HepG2 (cell line): ENCODE measurements around the gene KDM7A. TPM values are rescaled to one million over a fixed set of nuclear protein-coding genes. Genes with fewer than 3 reads are reported as not detected.

Source experiments
- CBX1 ChIP-seq: IDR thresholded peaks from one replicate; pipeline ENCODE4 v1.6.1; 2016; ENCODE audit warnings: antibody characterized with exemption, low read depth
- CEBPG ChIP-seq: IDR thresholded peaks from 2 replicates; pipeline ENCODE4 v1.6.1; 2016
- CENPX ChIP-seq: sonication (generic); formaldehyde crosslinking; IDR thresholded peaks from 2 replicates; pipeline ENCODE4 v1.9.0; 2021; ENCODE audit warnings: mild to moderate bottlenecking, missing genetic modification reagents, moderate library complexity
- HNRNPH1 ChIP-seq: fragments of 200-400 bp; formaldehyde crosslinking; optimal IDR thresholded peaks from 2 replicates; pipeline ENCODE3; 2017; ENCODE audit warnings: mild to moderate bottlenecking, low read depth, low read length
- HOXA9 ChIP-seq: sonication (generic); formaldehyde crosslinking; IDR thresholded peaks from 2 replicates; pipeline ENCODE4 v1.8.1; 2022; ENCODE audit warnings: missing genetic modification reagents, mild to moderate bottlenecking, moderate library complexity, borderline replicate concordance
- SMARCE1 ChIP-seq: fragments of 450-650 bp; IDR thresholded peaks from 2 replicates; pipeline ENCODE4 v1.6.1; 2017; ENCODE audit warnings: borderline replicate concordance
- SNRNP70 ChIP-seq: fragments of 200-400 bp; formaldehyde crosslinking; IDR thresholded peaks from 2 replicates; pipeline ENCODE4 v1.6.1; 2017; ENCODE audit warnings: mild to moderate bottlenecking, low read depth, low read length, moderate library complexity
- ZEB1 ChIP-seq: IDR thresholded peaks from 2 replicates; pipeline ENCODE4 v1.6.1; 2012; ENCODE audit warnings: mild to moderate bottlenecking, low read depth, inconsistent platforms; ENCODE audit not compliant: insufficient replicate concordance
- ZNF30 ChIP-seq: sonication (generic); formaldehyde crosslinking; IDR thresholded peaks from 2 replicates; pipeline ENCODE4 v1.5.0; 2020; ENCODE audit warnings: mild to moderate bottlenecking, missing genetic modification reagents
- ZNF354B ChIP-seq: sonication (generic); formaldehyde crosslinking; IDR thresholded peaks from 2 replicates; pipeline ENCODE4 v1.8.0; 2022; ENCODE audit warnings: mild to moderate bottlenecking, missing genetic modification reagents
- ZNF430 ChIP-seq: sonication (generic); formaldehyde crosslinking; IDR thresholded peaks from 2 replicates; pipeline ENCODE4 v1.9.0; 2021; ENCODE audit warnings: mild to moderate bottlenecking, missing genetic modification reagents
- ZNF761 ChIP-seq: sonication (generic); formaldehyde crosslinking; conservative IDR thresholded peaks from 2 replicates; pipeline ENCODE4 v1.4.0; 2020; ENCODE audit warnings: mild to moderate bottlenecking, missing genetic modification reagents
- ZNF788 ChIP-seq: sonication (generic); formaldehyde crosslinking; IDR thresholded peaks from 2 replicates; pipeline ENCODE4 v1.5.0; 2020; ENCODE audit warnings: mild to moderate bottlenecking, missing genetic modification reagents, borderline replicate concordance
- polyA plus RNA-seq, 8 experiments: library from polyadenylated mRNA; depleted of rRNA in 3 of 8; stranded (reverse) in 7 of 8; unstranded in 1 of 8; fragments of >200 nt; fragmentation: Illumina TruSeq in 4 of 8; extraction: Trizol in 4 of 8; gene quantifications; 2 replicates each; pipeline versions ENCODE4 v1.2.1 to v1.2.3, GENCODE V29; 2011 to 2016; ENCODE audit warnings: low read depth in 4 of 8, missing spikeins in 1 of 8, mixed read lengths in 1 of 8; ENCODE audit not compliant: insufficient read depth in 1 of 8
- total RNA-seq, 5 experiments: library from RNA; depleted of rRNA; stranded (reverse); fragments of >200 nt; fragmentation: Illumina TruSeq; extraction: Trizol; gene quantifications; 2 replicates each; pipeline ENCODE4 v1.2.3, GENCODE V29; 2016; ENCODE audit warnings: low read depth in 1 of 5
- TF ChIP-seq, protein P1 (sequence below): sonication (generic); formaldehyde crosslinking; IDR thresholded peaks from 2 replicates; pipeline ENCODE4 v1.4.0; 2020; ENCODE audit warnings: mild to moderate bottlenecking, missing genetic modification reagents
- TF ChIP-seq, protein P2 (sequence below): sonication (generic); formaldehyde crosslinking; IDR thresholded peaks from 2 replicates; pipeline ENCODE4 v1.5.0; 2020; ENCODE audit warnings: mild to moderate bottlenecking, missing genetic modification reagents
- TF ChIP-seq, protein P3 (sequence below): sonication (generic); formaldehyde crosslinking; IDR thresholded peaks from 2 replicates; pipeline ENCODE4 v1.4.0; 2020; ENCODE audit warnings: mild to moderate bottlenecking, missing genetic modification reagents
- TF ChIP-seq, protein P4 (sequence below): IDR thresholded peaks from 2 replicates; pipeline ENCODE4 v1.6.1; 2016; ENCODE audit warnings: missing genetic modification reagents, missing compliant biosample characterization
- TF ChIP-seq, protein P5 (sequence below): fragments of 450-650 bp; IDR thresholded peaks from 2 replicates; pipeline ENCODE4 v1.6.1; 2016
- TF ChIP-seq, protein P6 (sequence below): sonication (generic); formaldehyde crosslinking; IDR thresholded peaks from 2 replicates; pipeline ENCODE4 v1.8.0; 2023; ENCODE audit warnings: mild to moderate bottlenecking, missing genetic modification reagents
- TF ChIP-seq, protein P7 (sequence below): sonication (generic); formaldehyde crosslinking; IDR thresholded peaks from 2 replicates; pipeline ENCODE4 v1.4.0; 2020; ENCODE audit warnings: missing genetic modification reagents, mild to moderate bottlenecking, borderline replicate concordance

KDM7A gene
- total and polyA plus RNA-seq, 2 of the 13 experiments (the other 11 are each of a cell fraction or from before 2014, with no cell fraction given) = 10.8 to 16.8 TPM

DNA sequence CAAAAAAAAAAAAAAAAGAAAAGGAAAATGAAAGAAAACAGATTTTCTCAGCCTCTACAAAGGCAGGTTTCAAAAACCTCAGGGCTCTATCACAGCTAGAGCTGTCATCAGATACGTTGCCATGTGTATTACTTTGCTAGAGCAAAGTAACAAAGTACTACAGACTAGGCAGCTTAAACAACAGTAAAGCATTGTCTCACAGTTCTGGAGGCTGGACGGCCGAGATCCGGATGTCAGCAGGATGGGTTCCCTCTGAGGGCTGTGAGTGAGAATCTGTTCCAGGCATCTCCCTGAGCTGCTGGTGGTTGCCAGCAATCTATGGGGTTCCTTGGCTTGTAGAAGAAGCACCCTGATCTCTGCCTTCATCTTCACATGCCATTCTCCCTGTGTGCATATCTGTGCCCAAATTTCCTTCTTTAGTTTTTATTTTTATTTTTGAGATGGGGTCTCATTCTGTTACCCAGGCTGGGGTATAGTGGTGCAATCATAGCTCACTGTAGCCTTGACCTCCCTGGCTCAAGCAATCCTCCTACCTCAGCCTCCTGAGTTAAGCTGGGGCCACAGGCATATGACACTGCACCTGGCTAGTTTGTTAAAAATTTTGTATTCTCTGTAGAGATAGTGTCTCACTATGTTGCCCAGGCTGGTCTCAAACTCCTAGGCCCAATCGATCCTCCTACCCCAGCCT is 48.9 kb upstream of the KDM7A start (continued):
- no peak for TF ChIP-seq ZNF761 (CRISPR knock-in tag)
- TF ChIP-seq, protein P1, sequence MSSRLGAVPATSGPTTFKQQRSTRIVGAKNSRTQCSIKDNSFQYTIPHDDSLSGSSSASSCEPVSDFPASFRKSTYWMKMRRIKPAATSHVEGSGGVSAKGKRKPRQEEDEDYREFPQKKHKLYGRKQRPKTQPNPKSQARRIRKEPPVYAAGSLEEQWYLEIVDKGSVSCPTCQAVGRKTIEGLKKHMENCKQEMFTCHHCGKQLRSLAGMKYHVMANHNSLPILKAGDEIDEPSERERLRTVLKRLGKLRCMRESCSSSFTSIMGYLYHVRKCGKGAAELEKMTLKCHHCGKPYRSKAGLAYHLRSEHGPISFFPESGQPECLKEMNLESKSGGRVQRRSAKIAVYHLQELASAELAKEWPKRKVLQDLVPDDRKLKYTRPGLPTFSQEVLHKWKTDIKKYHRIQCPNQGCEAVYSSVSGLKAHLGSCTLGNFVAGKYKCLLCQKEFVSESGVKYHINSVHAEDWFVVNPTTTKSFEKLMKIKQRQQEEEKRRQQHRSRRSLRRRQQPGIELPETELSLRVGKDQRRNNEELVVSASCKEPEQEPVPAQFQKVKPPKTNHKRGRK = no peak
- no peak for TF ChIP-seq CENPX (CRISPR knock-in tag)
- TF ChIP-seq HOXA9 (CRISPR knock-in tag) = no peak
- no peak for TF ChIP-seq ZNF30 (CRISPR knock-in tag)
- TF ChIP-seq, protein P2, sequence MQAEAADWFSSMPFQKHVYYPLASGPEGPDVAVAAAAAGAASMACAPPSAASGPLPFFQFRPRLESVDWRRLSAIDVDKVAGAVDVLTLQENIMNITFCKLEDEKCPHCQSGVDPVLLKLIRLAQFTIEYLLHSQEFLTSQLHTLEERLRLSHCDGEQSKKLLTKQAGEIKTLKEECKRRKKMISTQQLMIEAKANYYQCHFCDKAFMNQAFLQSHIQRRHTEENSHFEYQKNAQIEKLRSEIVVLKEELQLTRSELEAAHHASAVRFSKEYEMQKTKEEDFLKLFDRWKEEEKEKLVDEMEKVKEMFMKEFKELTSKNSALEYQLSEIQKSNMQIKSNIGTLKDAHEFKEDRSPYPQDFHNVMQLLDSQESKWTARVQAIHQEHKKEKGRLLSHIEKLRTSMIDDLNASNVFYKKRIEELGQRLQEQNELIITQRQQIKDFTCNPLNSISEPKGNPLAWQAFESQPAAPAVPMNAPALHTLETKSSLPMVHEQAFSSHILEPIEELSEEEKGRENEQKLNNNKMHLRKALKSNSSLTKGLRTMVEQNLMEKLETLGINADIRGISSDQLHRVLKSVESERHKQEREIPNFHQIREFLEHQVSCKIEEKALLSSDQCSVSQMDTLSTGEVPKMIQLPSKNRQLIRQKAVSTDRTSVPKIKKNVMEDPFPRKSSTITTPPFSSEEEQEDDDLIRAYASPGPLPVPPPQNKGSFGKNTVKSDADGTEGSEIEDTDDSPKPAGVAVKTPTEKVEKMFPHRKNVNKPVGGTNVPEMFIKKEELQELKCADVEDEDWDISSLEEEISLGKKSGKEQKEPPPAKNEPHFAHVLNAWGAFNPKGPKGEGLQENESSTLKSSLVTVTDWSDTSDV = no peak
- TF ChIP-seq, protein P3, sequence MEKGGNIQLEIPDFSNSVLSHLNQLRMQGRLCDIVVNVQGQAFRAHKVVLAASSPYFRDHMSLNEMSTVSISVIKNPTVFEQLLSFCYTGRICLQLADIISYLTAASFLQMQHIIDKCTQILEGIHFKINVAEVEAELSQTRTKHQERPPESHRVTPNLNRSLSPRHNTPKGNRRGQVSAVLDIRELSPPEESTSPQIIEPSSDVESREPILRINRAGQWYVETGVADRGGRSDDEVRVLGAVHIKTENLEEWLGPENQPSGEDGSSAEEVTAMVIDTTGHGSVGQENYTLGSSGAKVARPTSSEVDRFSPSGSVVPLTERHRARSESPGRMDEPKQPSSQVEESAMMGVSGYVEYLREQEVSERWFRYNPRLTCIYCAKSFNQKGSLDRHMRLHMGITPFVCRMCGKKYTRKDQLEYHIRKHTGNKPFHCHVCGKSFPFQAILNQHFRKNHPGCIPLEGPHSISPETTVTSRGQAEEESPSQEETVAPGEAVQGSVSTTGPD (CRISPR knock-in tag) = no peak
- TF ChIP-seq HNRNPH1 = no peak
- TF ChIP-seq ZNF788 (CRISPR knock-in tag) = peak; percentile 15; the same call in 1 of the 2 replicates
- TF ChIP-seq, protein P4, sequence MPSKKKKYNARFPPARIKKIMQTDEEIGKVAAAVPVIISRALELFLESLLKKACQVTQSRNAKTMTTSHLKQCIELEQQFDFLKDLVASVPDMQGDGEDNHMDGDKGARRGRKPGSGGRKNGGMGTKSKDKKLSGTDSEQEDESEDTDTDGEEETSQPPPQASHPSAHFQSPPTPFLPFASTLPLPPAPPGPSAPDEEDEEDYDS (CRISPR knock-in tag) = 0 out of 2 replicates have a peak, but pooled peaks have one; percentile 40
- TF ChIP-seq ZNF354B (CRISPR knock-in tag) = no peak
- 0 out of 2 replicates have a peak, but pooled peaks have one; percentile 26 for TF ChIP-seq CEBPG (CRISPR knock-in tag)
- TF ChIP-seq, protein P5, sequence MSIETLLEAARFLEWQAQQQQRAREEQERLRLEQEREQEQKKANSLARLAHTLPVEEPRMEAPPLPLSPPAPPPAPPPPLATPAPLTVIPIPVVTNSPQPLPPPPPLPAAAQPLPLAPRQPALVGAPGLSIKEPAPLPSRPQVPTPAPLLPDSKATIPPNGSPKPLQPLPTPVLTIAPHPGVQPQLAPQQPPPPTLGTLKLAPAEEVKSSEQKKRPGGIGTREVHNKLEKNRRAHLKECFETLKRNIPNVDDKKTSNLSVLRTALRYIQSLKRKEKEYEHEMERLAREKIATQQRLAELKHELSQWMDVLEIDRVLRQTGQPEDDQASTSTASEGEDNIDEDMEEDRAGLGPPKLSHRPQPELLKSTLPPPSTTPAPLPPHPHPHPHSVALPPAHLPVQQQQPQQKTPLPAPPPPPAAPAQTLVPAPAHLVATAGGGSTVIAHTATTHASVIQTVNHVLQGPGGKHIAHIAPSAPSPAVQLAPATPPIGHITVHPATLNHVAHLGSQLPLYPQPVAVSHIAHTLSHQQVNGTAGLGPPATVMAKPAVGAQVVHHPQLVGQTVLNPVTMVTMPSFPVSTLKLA = no peak
- no peak for TF ChIP-seq ZNF430 (CRISPR knock-in tag)
- TF ChIP-seq CBX1 = no peak
- TF ChIP-seq, protein P6, sequence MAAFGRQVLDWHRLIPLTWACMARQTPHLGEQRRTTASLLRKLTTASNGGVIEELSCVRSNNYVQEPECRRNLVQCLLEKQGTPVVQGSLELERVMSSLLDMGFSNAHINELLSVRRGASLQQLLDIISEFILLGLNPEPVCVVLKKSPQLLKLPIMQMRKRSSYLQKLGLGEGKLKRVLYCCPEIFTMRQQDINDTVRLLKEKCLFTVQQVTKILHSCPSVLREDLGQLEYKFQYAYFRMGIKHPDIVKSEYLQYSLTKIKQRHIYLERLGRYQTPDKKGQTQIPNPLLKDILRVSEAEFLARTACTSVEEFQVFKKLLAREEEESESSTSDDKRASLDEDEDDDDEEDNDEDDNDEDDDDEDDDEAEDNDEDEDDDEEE = no peak
- TF ChIP-seq, protein P7, sequence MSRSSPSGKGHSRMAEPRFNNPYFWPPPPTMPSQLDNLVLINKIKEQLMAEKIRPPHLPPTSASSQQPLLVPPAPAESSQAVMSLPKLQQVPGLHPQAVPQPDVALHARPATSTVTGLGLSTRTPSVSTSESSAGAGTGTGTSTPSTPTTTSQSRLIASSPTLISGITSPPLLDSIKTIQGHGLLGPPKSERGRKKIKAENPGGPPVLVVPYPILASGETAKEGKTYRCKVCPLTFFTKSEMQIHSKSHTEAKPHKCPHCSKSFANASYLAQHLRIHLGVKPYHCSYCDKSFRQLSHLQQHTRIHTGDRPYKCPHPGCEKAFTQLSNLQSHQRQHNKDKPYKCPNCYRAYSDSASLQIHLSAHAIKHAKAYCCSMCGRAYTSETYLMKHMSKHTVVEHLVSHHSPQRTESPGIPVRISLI (CRISPR knock-in tag) = no peak
- TF ChIP-seq SNRNP70 = no peak
- no peak for TF ChIP-seq SMARCE1
- TF ChIP-seq ZEB1 = no peak
